Measurements from ENCODE around the gene HES3.

The HES3 gene

DNA sequence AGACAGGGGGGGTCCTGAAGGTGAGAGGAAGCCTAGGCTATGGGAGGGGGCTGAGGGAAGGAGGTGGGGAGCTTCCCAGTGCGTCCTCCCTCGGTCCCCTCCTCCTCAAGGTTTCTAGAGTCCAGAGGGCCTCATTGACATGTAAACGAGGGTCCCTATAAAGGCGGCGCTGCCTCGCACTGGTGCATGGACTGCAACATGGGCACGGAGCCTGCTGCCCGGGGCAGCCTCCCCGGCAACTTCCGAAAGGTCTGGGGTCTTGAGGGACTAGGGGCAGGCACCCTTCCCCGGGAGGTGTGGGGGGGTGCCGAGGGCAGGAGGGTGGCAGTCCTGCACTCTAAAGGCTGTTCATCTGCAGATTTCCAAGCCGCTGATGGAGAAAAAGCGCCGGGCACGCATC, at the start of gene HES3:
Gene HES3 (plus strand): TSS at position 187 of the 400 bp plus-strand sequence. CDS start 187 bp downstream, at position 374.
- no peak for DNase-seq (ENCODE audit: low spot score)

DNA sequence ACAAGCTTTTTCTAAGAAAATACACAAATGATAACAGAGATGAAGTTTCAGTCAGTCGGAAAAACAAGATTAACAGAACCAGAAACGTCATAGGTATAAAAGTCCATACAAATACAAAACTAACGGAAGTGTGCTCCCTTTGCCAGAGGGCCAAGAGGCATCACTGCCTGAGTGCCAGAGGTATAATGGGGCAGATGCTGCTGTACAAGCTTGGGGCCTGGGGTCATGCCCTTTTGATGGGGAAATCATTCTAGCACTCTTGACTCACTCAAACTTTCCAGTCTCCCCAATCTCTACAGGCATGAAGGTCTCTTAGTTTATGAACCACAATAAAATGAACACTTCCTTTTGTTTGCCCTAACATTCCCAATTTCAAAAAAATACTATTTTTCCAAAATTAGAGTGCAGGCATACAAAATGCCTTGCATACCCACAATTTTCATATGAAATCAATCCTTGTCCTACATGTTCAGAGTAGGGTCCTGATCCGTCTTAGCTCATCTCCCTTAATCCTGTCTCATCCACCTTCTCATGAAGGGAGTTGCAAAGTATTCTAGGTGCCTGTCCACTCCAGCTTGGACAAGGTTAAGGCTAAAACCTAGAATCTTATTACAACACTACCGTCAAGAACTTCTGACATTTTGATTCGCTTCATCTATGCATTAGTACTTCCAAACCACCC, 46.1 kb upstream of the HES3 start:
- no peak for DNase-seq (ENCODE audit: low spot score)

GRCh38 chr1:6198646-6199297, 45.2 kb upstream of the HES3 start:
- no peak for DNase-seq (ENCODE audit: low spot score)

GRCh38 chr1:6199298-6200187, 44.4 kb upstream of the HES3 start, which contains the start of gene RPL22:
Gene RPL22, minus strand, starts transcription at chr1:6199595. Its CDS starts 22 bp downstream, at chr1:6199573.
- DNase-seq (ENCODE audit: low spot score), result peak; percentile 99

DNA sequence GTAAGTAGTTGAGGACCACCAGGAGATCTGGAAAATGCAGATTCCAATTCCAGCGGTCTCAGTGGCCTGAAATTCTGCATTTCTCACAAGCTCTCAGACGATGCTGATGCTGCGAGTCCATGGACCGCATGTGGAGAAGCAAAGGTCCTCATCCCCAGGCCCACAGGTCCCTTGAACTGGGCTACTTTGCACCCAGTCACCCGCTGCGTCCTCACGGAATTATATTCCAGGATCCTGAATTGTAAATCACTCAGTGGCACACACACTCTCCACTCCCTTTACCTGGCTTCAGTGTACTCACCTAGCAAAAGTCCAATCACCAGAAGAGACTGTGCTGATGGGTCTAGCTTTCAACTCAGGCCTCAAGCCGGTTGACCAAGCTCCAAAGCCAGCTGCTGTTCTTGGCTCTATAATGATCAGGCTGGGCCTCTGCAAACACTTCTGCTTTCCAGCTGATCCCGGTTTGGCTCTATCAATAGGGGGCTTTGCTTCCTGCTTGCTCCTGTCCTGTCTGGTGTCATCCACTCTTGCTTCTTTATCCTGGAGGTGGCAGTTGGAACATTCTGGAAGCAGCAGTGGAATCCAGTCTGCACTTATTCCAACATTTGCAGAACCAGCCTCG, 43.7 kb upstream of the HES3 start:
- no peak for DNase-seq (ENCODE audit: low spot score)

DNA sequence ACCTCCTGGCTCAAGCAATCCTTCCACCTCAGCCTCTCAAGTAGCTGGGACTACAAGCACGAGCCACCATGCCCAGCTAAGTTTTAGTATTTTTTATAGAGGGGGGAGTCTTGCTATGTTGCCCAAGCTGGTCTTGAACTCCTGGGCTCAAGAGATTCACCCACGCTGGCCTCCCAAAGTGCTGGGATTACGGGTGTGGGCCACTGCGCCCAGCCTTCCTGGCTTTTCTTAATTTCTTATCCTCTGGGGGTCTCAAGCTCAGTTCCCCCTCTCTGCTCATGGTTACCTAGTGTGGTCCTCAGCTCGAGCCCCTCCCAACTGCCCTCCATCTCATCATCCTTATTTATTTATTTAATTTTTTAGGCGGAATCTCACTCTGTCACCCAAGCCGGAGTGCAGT, 41.7 kb upstream of the HES3 start:
- no peak for DNase-seq (ENCODE audit: low spot score)

DNA sequence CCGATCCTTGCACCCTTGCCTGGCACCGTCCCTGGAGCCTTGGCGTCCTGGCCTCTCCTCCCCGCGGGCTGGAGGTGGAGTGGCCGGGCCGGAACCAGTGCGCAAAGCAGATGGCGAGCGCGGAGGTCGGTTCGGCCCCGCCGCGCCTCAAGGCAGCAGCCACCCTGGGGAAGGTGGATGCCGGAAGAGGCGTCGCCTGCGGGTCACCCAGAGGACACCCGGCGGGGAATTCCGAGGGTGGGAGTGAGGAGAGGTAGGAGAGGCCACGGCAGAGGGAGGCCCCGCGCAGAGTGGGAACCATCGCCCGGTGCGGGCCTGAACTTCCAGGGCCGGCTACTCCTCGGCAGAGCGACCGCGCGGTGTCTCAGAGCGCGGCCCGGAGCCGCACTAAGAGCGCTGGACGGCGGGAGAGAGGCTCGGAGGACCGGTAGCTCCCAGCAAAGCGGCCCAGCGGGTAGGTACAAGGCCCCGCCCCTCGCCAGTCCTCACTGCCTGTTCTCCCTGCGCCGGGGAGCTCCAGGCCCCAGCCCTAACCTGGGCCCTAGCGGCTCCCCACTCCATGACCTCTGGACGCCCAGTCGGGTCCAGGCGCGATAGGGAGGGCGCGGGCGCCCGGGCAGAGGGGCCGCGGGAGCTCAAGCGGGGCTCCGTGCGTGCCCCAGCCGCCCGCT, 38.0 kb upstream of the HES3 start, which contains the start of gene RNF207:
Gene RNF207 (plus strand): TSS at position 271 of the 671 bp plus-strand sequence. CDS start 417 bp downstream, outside the sequence.
- no peak for DNase-seq (ENCODE audit: low spot score)

- DNase-seq (ENCODE audit: low spot score), result no peak
These were observed 37.5 kb upstream of the HES3 start for GRCh38 chr1:6206520-6206855.

DNA sequence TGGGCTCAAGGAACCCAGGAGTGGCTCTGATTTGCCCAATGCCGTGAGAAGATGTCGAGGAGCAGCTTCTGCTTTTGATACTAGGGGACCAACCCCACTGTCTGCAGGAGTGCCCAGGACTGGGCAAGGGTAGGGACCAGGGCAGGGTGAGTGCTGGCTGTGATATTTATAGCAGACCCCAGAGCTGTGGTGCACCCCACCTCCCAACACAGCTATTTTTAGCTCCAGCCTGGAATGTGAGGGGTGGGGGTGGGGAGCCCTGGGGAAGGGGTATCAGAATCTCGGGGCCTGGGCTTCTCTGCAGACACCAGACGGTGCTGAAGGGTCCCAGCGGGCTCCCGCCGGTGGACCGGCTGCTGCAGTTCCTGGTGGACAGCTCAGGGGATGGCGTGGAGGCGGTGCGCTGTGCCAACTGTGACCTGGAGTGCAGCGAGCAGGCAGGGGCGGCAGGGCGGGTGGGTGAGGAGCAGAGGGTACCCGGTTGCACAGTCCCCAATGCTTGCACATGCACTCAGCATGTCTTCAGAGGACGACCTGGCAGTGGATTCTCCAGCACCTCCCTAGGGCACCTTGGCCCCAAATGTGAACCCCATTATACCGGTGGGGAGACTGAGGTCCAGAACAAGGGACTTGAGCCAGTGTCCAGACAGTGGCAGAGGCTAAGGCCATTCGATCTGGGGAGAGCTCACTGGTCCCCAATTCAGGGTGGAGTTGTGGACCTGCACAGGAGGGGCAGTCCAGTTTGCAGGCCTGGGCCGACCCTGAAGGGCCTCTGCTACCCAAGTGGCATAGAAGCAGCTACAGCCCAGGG, 36.7 kb upstream of the HES3 start:
- no peak for DNase-seq (ENCODE audit: low spot score)

DNA sequence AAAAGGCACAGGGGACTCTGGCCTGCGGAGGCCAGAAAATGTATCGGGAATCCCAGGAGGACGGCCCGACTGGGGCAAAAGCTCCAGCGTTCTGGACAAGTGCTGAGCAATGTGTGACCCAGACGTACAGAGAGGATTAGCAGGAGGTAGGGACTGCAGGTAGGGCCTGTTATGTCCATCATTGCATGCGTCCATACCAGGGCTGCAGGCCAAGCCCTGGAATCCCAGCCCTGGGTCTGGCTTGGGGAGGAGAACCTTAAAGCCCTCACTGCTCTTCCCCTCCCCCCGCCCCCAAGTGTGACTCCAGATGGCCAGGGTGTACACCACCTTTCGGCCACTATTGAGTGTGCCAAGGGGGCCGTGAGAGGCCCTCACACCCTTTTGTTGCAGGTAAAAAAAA, 36.1 kb upstream of the HES3 start:
- DNase-seq (ENCODE audit: low spot score), result no peak

DNA sequence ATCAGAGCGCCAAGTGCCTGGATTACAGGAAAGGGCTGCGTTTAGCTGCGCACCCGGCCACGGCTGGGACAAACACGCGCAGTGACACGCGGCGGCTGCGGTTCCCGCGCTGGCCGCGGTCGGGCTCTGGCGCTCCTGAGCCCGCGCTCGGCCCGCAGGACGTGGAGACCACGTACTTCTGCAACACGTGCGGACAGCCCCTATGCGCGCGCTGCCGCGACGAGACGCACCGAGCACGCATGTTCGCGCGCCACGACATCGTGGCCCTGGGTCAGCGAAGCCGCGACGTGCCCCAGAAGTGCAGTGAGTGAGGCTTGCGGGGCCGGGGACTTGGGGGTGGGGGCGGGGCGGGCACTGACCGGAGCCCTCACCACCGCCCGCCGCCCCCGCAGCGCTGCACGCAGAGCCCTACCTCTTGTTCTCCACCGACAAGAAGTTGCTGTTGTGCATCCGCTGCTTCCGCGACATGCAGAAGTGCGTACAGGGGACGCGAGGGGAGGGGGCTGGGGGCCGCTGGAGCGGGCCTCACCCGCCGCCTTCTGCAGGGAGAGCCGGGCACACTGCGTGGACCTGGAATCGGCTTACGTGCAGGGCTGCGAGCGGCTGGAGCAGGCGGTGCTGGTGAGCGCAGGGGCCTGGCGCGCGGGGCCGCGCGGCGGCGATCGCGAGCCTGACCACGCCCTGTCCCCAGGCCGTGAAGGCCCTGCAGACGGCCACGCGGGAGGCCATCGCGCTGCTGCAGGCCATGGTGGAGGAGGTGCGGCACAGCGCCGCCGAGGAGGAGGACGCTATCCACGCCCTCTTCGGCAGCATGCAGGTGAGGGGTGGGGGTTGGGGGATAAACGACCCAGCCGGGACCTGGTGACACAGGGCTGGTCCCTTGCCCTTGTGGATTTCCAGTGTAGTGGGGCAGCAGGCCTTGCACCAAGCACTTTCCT, 35.0 kb upstream of the HES3 start:
- DNase-seq (ENCODE audit: low spot score), result no peak

GRCh38 chr1:6209661-6210580, 34.1 kb upstream of the HES3 start:
- DNase-seq (ENCODE audit: low spot score), result no peak

DNA sequence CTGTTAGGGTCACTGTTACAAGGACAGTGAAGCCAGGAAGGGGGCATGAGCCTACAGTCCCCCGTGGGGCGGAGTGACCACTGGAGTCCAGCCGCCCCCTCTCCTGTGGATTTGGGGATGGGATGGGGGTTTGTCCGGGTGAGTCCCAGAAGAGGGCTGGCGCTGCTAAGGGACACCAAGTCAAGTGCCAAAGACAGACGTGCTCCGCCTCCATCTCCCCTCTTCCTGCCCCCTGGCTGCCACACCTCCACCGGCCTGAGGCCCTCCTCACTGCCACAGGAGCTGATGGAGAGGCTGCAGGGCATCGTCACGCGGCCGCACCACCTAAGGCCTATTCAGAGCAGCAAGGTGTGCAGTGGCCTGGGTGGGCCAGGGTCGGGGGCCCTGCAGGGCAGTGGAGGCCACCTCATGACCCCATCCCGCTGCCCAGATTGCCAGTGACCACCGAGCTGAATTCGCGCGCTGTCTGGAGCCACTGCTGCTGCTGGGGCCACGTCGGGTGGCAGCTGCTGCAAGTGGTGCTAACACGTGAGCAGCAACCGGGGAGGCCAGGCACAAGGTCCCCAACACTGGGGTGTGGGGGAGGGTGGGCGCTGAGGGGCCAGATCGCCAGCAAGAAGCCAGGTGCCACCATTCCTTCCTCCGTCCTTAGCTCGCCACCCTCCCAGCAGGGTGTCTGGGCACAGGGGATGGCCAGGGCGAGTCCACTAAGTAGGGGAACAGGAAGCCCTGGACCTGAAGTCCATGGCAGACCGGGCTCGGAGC, 33.2 kb upstream of the HES3 start:
- no peak for DNase-seq (ENCODE audit: low spot score)

DNA sequence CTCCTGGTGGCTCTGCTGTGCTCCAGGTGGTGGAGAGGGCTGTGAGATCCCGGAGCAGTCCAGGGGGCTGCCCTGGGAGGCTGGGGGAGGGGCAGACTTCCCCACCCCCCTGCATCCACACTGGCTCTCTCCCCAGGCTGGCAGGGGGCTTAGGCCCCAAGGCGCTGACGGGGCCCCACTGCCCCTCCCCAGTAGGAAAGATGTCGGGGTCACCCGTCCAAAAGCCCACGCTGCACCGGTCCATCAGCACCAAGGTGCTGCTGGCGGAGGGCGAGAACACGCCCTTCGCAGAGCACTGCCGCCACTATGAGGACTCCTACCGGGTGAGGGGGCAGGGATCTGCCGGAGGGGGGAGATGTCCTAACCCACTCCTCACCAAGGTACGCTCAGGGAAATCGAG, 32.2 kb upstream of the HES3 start:
- DNase-seq (ENCODE audit: low spot score), result no peak

GRCh38 chr1:6212193-6212959, 31.6 kb upstream of the HES3 start:
- DNase-seq (ENCODE audit: low spot score), result no peak

- no peak for DNase-seq (ENCODE audit: low spot score)
These were observed 25.4 kb upstream of the HES3 start for GRCh38 chr1:6218375-6219164.

Data from putamen (tissue), 1 donor.